ENCODE results near the gene IQCN. TPM values are rescaled to one million over a fixed set of nuclear protein-coding genes. Genes with fewer than 3 reads are reported as not detected.

The IQCN gene
- total RNA-seq, 1 donor from 2014 or later, result 12.7 TPM

DNA sequence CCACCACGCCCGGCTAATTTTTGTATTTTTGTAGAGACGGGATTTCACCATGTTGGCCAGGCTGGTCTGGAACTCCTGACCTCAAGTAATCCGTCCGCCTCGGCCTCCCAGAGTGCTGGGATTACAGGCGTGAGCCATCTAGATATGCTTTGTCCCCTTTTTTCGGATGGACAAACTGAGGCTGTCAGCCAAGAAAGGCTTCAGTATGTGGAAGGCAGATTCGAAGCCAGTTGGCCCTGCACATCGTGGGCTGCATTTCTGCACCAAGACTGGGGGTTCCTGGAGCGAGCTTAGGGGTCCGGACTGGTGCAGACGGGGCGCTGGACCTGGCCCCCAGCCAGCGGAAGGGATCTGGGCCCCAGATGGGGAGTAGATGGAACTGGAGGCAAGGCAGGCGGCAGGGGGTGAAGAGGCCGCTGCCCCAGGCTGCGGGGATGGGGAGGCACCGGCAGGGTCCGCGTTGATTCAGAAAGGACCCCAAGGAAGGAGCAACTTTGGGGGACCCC lies 16.8 kb upstream of the IQCN start:
- intact Hi-C loops (cut with DNase I), result no loop called here

DNA sequence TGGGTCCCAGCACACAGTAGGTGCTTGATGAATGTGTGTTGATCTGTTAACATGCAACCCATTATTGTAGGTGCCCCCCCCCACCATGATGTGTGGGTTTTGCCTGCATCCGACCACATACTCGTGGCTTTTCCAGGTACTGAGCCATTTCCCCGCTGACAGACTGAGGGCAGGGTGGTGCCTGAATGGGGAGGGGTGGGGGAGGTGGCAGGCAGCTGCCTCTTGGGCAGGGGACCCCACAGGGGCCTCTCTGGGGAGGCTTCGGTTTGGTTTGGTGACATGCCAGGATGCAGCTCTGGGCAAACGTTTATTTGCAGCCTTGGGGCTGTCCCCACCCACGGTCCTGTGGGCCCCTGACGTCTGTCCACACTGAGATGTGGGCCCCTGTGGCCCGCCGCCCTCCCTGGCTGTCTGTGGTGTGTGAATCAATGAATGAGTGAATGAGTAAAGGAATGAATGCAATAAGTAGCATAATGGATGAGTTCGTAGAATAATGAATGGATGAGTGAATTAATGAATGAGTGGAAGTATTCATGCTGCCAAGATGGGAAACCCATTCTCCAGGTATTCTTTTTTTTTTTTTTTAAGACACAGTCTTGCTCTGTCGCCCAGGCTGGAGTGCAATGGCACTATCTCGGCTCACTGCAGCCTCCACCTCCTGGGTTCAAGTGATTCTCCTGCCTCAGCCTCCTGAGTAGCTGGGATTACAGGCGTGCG lies 16.2 kb upstream of the IQCN start:
- ATAC-seq, result no peak
- DNase-seq (ENCODE audit: low spot score), result peak; percentile 74
- intact Hi-C loops (cut with DNase I), result no loop called here

More for the DNA sequence above, 16.8 kb upstream of the IQCN start:
- DNase-seq (ENCODE audit: low spot score) (peak; percentile 81), ATAC-seq (peak; percentile 0)

- ATAC-seq (no peak), DNase-seq (ENCODE audit: low spot score) (no peak)
- intact Hi-C loops (cut with DNase I), result no loop called here
Measured at GRCh38 chr19:18289471-18290301, 15.4 kb upstream of the IQCN start.

- ATAC-seq (no peak), DNase-seq (ENCODE audit: low spot score) (no peak)
- intact Hi-C loops (cut with DNase I), result no loop called here
Measured at GRCh38 chr19:18287836-18288772, 13.9 kb upstream of the IQCN start.

GRCh38 chr19:18286973-18287635 lies 12.9 kb upstream of the IQCN start:
- DNase-seq (ENCODE audit: low spot score) (no peak), ATAC-seq (no peak)
- intact Hi-C loops (cut with DNase I), result no loop called here

GRCh38 chr19:18284712-18285360 lies 10.6 kb upstream of the IQCN start:
- intact Hi-C loops (cut with DNase I), result no loop called here
- ATAC-seq (no peak), DNase-seq (ENCODE audit: low spot score) (no peak)

GRCh38 chr19:18283338-18283737 lies 9.1 kb upstream of the IQCN start:
- no peak for DNase-seq (ENCODE audit: low spot score)
- ATAC-seq, result no peak
- intact Hi-C loops (cut with DNase I), result no loop called here

- no peak for ATAC-seq
- intact Hi-C loops (cut with DNase I), result no loop called here
- DNase-seq (ENCODE audit: low spot score), result no peak
Measured at GRCh38 chr19:18282788-18283141, 8.5 kb upstream of the IQCN start.

GRCh38 chr19:18282021-18282787 lies 8.0 kb upstream of the IQCN start:
- intact Hi-C loops (cut with DNase I), result no loop called here
- peak; percentile 79 for DNase-seq (ENCODE audit: low spot score)
- ATAC-seq, result peak; percentile 60

- intact Hi-C loops (cut with DNase I), result no loop called here
- peak; percentile 76 for ATAC-seq
- DNase-seq (ENCODE audit: low spot score), result peak; percentile 98
Measured at GRCh38 chr19:18281082-18282020, 7.1 kb upstream of the IQCN start, which contains the start of gene JUND. Gene JUND (minus strand): TSS chr19:18281622. CDS start chr19:18281484, 138 bp downstream.

DNA sequence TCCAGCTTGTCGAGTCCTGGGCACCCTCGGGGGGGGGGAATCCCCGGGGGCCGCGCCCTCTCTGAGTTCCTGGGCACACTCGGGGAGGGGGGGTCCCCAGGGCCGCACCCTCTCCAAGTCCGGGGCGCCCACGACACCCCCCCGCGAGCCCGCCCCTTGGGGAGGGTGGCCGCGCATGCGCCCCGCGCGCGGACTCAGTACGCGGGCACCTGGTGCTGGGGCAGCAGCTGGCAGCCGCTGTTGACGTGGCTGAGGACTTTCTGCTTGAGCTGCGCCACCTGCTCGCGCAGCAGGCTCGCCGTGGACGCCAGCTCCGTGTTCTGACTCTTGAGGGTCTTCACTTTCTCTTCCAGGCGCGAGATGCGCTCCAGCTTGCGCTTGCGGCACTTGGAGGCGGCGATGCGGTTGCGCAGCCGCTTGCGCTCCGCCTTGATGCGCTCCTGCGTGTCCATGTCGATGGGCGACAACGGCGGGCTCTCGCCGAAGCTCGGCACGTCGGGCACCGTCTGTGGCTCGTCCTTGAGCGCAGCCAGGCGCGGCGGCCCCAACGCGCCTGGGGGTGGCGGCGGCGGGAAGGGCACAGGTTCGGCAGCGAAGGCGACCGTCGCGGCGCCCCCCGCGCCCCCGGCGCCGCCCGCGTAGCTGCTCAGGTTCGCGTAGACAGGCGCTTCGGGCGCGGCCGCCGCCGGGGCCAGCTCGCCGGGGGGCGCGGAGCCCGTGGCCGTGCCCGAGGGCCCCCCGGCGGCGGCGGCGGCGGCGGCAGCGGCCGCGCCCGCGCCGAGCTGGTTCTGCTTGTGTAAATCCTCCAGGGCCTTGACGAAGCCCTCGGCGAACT lies 6.2 kb upstream of the IQCN start:
- DNase-seq (ENCODE audit: low spot score) (peak; percentile 89), ATAC-seq (peak; percentile 35)
- intact Hi-C loops (cut with DNase I), result no loop called here

DNA sequence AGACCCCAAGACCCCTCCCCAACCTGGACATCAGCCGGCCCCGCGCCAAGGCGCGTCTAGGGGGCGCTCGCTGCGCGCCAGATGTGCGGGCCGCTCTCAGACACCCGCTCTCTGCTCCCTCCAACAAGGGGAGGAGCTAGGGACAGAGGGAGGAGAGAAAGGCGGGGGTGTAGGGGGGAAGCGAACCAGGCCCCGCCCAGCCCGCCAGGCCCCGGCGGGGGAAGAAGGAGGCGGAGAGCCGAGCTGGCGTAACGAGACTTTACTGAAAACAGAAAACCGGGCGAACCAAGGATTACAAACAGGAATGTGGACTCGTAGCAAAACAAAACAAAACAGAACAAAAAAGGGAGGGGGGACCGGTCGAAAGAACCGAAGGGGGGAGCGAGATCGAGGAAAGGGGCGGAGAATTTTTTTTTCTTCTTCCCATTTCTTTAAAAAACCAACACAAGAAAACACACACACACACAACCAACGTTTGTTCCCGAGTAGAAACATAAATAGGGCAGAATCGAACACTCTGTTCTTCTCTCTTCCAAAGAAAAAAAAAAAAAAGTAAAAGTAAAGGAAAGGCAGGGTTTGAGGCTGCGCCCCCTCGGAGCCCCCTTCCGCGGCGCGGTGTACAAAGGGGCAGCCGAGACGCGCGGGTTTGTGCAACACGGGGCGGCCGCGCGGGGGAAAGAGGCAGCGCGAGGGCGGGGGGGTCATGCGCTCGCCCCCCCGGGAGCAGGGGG lies 5.4 kb upstream of the IQCN start:
- intact Hi-C loops (cut with DNase I), result loop anchor here (5.0 kb wide), 1 partner anchor 43 kb away; the partner anchor contains the start of gene LSM4
- peak; percentile 83 for ATAC-seq

DNA sequence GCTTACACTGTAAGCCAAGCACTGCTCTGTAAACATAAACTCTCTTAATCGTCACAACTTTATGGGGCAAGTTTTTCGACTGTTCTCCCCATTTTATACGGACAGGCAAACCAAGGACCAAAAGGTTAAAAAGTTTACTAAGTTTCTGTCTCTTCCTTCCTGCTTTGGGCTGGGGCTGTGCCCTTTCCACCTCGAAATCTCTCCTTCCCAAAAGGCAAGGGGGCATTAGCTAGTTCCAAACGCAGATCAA lies 4.9 kb upstream of the IQCN start:
- DNase-seq (ENCODE audit: low spot score), result no peak
- intact Hi-C loops (cut with DNase I), result loop anchor here (5.0 kb wide), 1 partner anchor 43 kb away; the partner anchor contains the start of gene LSM4
- ATAC-seq, result no peak

More for the DNA sequence above, 5.4 kb upstream of the IQCN start:
- peak; percentile 94 for DNase-seq (ENCODE audit: low spot score)

DNA sequence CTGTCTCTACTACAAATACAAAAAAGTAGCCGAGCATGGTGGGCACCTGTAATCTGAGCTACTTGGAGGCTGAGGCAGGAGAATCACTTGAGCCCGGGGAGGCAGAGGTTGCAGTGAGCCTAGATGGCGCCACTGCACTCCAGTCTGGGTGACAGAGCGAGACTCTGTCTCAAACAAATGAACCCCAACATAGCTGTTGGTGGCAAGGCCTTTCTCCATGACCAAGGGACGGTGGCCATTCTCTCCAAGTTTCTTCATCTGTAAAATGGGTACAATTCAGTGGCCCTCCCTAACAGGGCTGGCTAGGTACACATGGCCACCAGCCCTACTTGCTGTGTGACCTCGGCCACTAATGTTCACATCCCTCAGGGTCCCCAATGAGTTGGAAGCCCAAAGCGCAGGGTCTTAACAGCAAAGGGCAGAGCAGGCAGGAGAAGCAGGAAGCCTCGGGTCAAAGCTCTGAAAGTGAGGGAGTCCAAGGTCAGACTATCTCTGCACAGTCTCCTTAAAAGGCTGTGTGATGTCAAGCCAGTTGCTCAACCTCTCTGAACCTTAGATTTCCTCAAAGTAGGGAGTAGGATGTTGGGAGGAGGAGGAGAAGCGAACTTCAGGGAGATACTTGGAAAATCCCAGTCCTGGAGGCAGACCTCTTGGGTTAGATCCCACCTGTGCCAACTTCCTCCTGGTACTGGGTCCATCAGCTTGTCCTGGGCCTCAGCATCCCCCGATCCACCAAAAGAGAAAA lies 4.4 kb upstream of the IQCN start:
- ATAC-seq (no peak), DNase-seq (ENCODE audit: low spot score) (no peak)
- intact Hi-C loops (cut with DNase I), result loop anchor here (5.0 kb wide), 1 partner anchor 44 kb away; the partner anchor contains the start of gene LSM4
